AG10803 (cell line): ENCODE data around the gene PITX1.

Experiments
- DNase-seq: peaks from one replicate; pipeline ENCODE4 v3.0.0; 2010; ENCODE audit warnings: low read depth
- H3K4me3 ChIP-seq: 2 replicates; pipeline ENCODE4 v1.5.1; 2011; ENCODE audit warnings: mild to moderate bottlenecking, low read length, control low read depth
- CTCF ChIP-seq: conservative IDR thresholded peaks from 2 replicates; pipeline ENCODE4 v1.5.1; 2011; ENCODE audit warnings: mild to moderate bottlenecking, low read length, control low read depth, inconsistent platforms

Gene PITX1

GRCh38 chr5:135066781-135067180 is 32.8 kb upstream of the PITX1 start:
- H3K4me3 ChIP-seq = no peak overlapping the region
- TF ChIP-seq CTCF = no peak
- no peak for DNase-seq

- H3K4me3 ChIP-seq = no peak overlapping the region
- no peak for DNase-seq
- no peak for TF ChIP-seq CTCF
These were observed 31.6 kb upstream of the PITX1 start for GRCh38 chr5:135065306-135066265.

- DNase-seq = no peak
These were observed 30.2 kb upstream of the PITX1 start for GRCh38 chr5:135064235-135064570.

GRCh38 chr5:135063511-135064234 is 29.6 kb upstream of the PITX1 start:
- DNase-seq = no peak
- no peak overlapping the region for H3K4me3 ChIP-seq
- TF ChIP-seq CTCF = no peak

More at GRCh38 chr5:135064235-135064570, 30.2 kb upstream of the PITX1 start:
- H3K4me3 ChIP-seq = no peak overlapping the region
- no peak for TF ChIP-seq CTCF

- no peak for DNase-seq
- no peak overlapping the region for H3K4me3 ChIP-seq
- TF ChIP-seq CTCF = no peak
These were observed 29.0 kb upstream of the PITX1 start for GRCh38 chr5:135063056-135063445.

- no peak for TF ChIP-seq CTCF
- DNase-seq = no peak
- H3K4me3 ChIP-seq = no peak overlapping the region
These were observed 28.4 kb upstream of the PITX1 start for GRCh38 chr5:135062216-135063055.
